NCI-H146 treated with DMSO at 0.1 percent for 48 hours (cell line): ENCODE data around the gene RSPH1.
"Not testable (repeated sequence)": the region's sequence is repeated elsewhere in the genome, so short reads cannot be mapped to it uniquely, and the experiment has no call there.

ENCODE experiments used
- DNase-seq: peaks from one replicate; lab custom pipeline; 2025; ENCODE audit not compliant: unreplicated experiment; lab: John Stamatoyannopoulos, UW

RSPH1 gene

DNA sequence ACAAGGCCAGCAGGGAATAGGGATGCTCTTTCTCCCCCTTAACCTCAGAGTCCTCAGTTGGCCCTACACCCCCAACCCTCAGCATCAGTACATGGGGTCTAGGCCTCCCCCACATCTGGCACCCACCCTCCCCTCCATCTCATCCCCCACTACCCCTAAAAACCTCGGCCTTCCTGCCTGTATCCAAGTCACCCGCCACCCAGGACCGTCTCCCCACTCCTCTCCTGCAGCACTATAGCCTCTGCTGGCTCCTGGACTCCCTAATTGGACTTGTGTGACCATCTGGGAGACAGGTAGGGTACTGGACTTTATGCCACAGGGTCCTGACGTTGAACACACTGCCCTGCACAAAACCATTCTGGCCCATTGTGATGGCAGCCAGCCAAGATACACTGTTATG lies 6.0 kb downstream of the RSPH1 start:
- DNase-seq: no peak

DNA sequence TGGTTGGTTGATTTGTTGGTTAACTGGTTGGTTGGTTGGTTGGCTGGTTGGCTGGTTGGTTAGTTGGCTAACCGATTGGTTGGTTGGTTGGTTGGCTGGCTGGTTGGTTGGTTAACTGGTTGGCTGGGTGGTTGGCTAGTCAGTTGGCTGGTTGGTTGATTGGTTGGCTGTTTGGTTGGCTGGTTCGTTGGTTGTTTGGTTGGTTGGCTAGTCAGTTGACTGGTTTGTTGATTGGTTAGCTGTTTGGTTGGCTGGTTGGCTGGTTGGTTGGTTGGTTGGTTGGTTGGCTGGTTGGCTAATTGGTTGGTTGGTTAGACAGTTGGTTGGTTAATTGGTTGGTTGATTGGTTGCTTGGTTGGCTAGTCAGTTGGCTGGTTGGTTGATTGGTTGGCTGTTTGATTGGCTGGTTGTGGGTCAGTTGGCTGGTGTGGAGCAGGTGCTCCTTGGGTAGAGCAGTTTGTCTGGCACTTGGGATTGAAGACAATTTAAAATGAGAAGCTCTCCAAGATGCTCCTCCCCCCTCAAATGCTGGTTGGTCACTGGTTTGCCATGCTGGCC lies 6.9 kb downstream of the RSPH1 start:
- DNase-seq: no peak

DNA sequence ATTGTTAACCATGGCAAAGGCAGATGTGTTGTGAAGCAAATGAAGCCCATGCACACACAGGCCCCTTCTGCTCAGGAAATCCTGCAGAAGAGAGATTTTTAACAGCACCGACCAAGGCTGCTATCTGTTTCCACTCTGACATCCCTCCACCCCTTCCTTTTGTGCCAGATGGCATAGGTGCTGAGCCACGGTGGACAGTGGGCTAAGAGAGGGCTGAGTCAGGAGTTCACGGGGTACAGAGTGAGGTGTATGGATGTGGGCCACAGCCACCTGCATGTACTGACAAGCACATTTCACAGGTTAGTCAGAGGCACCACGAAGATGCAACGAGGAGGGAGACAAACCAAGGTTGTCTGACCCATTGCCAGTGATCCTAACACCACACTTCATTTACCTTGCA lies 9.5 kb downstream of the RSPH1 start:
- no peak for DNase-seq

DNA sequence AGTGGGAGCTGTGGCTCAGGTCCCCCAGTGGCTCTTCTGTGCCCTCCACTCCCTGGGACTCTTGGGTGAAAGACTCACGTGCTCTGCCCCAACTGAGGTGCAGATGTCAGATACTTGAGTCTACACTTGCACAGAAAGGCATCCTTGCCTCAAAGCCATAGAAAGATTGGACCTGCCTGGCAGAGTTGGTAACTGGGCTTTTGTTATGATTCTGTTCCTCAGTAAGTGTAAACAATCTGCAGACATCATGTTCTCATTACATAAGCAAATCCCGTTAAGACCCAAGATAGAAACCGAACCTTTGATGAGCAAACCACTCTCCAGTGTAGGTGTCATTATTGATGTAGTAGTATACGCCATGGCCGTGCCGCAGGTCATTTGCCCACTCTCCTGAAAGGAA lies 10.0 kb downstream of the RSPH1 start:
- no peak for DNase-seq

DNA sequence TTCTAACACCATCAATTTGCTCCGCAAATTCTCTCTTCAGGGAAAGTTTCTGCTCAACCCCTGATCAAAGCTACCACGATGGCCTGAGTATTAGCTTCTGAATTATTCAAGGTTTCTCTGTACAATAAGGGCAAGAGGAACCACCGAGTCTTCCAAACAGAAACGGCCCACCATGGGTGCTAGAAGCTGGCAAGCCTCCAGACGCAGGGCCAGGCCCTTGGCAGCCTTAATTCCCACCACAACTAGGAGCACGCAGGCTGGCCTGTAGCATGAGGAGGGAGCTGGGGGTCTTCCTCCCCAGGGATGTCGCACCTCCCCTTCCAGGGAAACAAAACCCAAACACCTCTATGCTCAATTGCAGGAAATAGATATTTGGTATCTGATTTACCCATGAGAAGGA lies 11.1 kb downstream of the RSPH1 start:
- no peak for DNase-seq

DNA sequence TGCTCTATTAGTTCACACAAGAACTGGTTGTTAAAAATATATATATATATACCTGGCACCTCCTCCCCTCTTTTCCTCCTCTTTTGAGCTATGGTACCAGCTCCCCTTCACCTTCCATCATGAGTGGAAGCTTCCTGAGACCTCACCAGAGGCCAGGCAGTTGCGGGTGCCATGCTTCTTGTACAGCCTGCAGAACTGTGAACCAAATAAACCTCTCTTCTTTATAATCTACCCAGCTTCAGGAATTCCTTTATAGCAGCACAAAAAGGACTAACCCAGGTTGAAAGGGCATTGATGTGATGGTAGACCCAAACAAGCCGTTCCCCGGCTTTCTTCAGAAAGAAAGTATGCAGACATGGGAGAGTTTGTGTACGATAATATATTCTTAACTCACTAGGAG lies 14.9 kb downstream of the RSPH1 start:
- no peak for DNase-seq

DNA sequence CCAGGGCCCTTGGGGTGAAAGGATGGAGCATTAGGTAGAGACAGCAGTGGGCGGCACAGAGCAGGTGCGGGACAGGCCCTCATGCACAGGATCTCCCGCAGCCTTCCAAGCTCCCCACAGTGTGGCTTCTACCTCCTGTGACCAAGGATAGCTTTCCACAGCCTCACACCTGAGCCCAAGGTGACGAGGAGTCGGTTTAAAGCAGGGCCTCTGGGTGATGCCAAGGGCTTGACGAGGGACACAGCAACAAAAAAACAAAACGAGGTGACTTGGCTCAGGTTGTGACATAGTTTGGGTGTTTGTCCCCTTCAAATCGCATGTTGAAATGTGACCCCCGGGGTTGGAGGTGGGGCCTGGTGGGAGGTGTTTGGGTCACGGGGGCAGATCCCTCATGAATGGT lies 15.3 kb downstream of the RSPH1 start:
- no peak for DNase-seq

DNA sequence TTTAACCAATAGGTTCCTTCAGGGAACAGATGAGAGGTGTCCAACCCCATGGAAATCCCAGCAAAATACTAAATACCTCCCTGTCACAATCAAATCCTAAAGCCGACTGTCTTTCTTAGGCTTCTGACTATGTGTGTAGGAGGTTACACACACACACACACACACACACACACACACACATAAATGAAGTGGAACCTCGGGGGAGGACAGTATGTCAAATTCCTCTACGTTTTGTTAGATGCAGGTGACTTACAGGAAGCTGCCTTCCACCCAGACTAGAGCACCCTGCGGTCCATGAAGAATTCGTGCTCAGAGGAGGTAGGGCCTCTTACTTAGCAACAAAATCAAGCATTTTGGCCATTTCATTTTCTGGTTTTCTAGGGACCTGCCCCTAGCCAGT lies 16.4 kb downstream of the RSPH1 start:
- DNase-seq: no peak

DNA sequence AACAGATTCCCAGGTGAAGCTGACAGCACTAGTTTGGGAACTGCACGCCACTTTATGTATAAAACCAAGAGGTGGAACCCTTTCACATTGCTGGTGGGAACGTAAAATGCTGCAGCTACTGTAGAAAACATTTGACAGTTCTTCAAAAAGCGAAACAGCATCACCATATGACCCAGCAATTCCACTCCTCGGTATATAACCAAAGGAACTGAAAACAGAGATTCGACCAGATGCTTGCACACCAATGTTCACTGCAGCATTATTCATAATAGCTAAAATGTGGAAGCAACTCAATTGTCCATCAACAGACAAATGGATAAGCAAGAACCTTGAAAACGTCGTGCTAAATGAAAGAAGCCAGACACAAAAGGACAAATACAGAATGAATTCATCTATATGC lies 17.5 kb downstream of the RSPH1 start:
- no peak for DNase-seq

DNA sequence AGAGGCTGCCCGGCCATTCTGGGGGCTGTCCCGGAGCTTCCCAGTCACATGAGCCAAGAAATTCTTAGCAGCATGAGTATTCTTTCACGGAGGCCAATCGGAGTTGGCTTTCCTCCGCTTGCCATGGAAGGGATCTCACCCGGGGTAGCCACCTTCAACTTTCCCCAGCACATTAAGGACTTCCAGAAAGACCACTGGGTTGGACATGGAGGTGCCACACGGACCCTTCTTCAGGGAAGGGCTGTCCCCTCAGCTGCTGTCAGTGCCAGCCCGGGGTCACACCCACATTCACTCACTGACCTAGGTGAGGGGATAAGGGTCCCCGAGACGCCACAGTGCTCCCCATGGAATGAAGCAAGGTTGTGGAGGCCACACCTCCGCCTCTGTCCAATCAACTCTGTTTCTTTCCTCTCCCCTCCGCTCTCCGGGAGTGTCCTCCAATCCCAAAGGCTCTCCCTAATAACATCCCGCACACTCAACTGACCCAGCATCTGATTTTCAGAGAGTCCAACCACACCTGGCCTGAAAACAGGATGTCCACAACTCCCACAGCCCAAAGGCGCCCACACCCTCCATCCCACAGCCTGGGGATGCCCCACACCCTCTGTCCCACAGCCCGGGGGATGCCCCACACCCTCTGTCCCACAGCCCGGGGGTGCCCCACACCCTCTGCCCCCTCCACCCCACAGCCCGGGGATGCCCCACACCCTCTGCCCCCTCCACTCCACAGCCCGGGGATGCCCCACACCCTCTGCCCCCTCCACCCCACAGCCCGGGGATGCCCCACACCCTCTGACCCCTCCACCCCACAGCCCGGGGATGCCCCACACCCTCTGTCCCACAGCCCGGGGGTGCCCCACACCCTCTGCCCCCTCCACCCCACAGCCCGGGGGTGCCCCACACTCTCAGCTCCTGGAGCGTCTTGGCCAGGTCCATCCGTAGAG lies 19.4 kb downstream of the RSPH1 start:
- DNase-seq: no peak

DNA sequence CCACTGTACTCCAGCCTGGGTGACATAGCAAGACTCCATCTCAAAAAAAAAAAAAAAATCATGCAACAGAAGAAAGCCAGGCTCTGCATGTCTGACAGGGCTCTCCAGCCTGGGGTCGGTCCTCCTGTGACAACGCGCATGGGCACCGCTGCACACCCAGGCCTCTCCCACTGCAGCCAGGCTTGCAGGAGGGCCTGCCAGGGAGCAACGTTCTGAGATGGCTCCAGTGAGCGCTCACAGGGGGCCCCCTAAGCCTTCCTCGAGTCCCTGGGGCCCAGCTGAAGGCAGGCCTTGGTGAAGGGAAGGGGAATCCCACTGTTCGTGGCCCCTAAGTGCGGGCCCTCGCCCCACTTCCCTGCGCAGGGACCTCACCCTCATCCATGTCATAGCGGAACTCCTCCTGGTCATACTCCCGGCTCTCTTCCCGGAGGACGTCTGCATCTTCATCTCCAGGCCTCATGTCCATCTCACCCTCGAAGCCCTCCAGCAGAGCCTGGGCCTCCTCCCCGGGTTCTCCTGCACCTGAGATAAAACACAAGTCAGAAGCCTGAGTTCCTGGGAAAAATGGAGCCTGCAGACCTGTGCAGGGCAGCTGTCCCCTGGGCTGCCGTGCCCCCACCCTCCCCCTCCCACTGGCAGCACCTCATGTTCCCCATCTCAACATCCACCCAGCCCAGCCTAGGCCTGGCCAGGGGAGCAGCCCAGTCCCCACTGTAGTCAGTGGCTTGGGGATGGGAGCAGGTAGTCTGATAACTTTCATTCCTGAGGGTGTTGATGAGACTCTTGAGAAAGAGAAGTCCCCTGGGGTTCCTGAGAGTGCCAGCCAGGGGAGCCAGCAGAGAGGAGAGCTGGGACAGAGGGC lies 20.3 kb downstream of the RSPH1 start:
- no peak for DNase-seq

DNA sequence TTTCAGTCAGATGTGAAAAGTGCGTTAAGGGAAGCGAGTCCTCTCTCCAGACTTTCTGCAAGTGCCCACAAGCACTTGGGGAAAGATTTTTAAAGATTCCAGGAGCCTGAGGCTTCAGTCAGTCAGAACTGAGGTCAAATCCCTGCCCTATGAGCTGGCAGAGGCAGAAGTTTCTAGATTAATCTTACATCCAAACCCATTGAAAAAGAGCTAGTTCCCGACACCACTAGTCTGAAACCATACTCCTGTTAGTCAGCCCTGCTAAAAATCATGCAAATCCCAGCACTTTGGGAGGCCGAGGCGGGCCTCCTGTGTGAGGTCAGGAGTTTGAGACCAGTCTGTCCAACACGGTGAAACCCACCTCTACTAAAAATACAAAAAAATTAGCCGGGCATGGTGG lies 21.0 kb downstream of the RSPH1 start:
- no peak for DNase-seq

DNA sequence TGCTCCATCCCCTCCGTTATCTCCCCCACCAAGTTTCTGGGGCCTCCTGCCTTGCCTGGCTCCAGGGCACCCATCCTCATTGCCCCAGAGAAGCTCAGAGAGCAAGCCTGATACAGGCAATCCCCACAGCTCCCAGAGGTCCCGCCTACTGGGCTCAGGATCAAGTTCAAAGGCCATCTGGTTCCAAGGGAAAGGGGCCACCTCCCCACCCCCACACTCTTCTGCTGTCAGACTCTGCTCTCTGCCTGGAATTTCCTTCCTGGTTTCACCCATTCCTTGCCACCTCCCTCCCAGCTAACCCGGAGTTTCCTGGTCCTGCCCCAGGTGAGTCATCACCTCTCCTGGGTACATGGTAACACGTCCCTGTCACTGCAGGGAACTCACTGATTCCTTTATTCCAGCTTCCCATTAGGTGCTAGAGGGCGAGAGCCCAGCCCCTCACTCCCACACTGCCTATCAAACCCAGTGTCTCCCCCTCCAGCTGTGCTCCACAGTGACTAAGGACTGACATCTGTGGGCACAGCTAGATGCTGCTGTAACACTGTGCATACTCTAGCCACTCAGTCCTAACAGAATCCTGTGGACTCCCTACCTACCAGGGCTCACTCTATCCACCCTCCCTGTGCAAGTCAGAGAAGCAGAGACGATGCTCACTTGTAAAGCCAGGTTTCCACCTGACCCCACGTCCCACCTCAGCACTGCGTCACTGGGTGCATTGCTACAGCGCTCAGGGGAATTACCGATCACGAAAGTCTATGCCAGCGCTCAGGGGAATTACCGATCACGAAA lies 21.8 kb downstream of the RSPH1 start:
- DNase-seq: no peak

DNA sequence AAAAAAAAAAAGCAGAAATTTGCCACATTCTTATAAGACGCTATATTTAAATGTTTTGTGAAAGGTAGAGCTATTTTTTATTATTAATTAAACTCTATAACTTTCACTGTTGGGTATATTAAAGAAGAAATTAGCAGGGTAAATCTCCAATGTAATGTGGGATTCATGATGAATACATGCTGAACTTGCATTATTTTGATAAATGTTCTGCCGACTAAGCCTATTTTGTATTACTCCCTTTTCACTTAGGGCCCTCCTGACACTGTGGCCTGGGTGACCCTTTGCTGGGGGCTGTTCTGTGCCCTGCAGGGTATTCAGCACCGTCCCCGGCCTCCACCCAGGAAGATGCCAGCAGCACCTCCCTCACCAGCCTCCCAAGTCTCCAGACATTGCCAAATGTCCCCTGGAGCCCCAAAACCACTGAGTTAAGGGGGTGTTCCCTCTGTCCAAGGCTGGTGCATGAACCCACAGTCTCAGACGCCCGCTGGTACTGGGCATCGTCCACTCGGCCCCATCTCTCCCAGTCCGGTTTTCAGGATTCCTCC lies 22.5 kb downstream of the RSPH1 start:
- DNase-seq: no peak

DNA sequence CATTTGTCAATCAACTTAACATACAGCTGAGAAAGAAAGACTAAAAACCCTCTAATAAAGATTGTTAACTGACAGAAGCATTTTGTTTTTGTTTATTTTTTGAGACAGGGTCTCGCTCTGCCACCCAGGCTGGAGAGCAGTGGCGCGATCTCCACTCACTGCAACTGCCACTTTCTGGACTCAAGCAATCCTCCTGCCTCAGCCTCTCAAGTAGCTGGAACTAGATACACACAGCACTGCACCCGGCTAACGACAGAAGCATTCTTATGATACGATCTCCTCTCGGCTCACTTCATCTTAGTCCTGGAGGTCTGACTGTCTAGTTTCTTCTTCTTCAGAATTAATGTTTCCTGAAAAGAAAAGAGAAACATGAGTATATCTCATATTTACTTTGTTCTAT lies 23.5 kb downstream of the RSPH1 start:
- no peak for DNase-seq

DNA sequence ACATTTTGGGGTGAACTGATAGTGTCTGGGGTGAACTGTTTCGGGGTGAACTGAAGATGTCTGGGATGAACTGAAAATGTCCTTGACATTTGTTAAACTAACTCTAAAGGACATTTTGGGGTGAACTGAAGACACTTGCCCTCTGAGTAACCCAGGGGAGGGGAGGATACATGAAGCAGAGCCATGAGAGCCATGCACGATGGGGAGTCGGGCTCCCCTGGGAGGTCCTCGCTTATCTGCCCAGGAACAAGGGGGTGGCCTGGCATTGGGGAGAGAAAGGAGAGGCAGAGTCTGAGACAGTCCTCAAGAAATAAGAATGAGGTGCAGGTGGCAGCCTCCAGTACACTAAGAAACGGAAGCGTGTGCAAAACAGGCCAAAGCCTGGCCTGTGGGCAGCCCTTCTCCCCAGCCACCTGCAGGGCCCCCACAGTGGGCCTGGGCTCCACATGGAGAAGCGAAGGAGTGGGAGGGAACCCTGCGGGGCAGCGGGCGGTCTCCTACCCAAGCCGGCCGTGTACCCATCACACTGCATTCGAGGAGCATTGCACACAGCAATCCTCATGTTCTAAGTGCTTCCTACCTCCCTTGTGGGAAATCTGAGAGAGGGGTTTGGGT lies 24.2 kb downstream of the RSPH1 start:
- DNase-seq: no peak

DNA sequence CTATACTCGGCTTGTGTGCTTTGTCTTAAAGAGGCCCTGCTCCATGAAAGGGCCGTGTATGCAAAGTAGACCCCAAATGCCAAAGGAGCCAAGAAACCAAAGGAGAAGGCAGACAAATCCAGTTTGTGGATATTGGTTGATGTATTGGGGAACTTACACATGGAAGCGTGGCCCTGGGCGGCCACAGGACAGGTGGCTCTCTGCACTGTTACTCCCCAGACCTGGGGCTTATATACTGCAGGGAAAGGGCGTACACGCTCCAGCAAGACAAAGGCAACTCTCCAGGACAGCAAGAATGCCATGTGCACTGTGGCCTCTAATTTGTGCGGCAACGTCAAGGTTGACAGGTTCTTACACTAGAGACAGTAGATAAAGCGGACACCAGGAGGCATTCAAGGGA lies 24.8 kb downstream of the RSPH1 start:
- no peak for DNase-seq

DNA sequence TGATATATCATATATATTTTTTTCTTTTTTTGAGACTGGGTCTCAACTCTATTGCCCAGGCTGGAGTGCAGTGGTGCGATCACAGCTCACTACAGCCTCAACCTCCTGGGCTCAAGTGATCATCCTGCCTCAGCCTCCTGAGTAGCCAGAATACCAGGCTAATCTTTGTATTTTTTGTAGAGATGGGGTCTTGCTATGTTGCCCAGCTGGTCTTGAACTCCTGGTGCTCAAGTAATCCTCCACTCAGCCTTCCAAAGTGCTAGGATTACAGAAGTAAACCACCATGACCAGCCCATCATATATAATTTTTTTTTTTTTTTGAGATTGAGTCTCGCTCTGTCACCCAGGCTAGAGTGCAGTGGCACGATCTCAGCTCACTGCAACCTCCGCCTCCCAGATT lies 26.3 kb downstream of the RSPH1 start:
- DNase-seq: not testable (repeated sequence)

DNA sequence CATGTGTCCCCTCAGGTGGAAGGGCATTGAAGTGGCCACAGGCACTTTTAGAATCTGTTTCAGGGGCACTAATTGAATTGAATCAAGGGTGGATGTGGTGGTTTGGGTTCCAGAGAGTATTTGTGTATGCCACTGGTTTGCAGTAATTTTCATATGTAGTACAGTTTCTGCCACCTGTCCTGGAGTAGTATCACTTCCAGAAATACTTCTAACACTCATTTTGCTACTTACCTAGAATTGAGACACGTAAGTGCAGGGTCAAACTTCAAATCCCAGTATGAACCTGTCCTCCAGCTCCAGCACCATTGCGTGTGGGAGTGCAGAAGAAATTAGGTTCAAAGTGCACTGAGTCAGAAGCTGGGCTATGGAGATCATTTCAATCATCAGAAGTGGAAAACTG lies 26.8 kb downstream of the RSPH1 start:
- DNase-seq: no peak

DNA sequence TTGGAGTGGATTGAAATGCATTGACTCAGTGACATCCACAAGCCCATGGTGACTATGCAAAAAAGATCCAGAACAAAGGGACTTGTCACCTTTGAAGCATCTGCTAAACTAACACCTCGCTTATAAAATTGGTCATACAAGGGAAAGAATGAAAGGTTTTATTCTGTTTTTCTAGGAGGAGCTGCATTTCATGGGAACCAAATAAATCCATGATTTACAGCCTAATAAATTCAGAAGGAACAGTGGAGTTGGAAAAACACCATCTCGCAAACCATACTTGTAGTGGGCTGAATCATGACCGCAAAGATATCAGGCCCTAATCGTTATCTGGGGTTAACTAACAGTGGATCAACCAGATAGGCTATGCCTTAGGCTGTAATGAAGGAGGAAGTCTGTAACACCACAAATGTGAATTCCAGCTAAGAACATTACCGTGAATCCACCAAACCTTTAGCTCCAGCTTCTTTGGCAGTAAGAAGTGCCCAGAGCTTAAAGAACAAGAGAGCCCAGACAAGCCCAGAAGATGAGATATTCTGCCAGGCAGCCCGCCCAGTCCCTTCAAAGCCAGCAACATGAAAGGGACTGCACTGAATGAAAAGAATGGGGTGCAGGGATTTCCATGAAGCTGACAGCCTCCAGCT lies 27.4 kb downstream of the RSPH1 start:
- DNase-seq: no peak
